Neural cell (in vitro differentiated cells): ENCODE results near the gene YWHAH. TPM values are rescaled to one million over a fixed set of nuclear protein-coding genes. Genes with fewer than 3 reads are reported as not detected.
A peak's percentile ranks its signal among the peaks of the same experiment; 100 is the strongest.

Experiments
- H2AFZ ChIP-seq: fragments of 200-600, 300-800 bp; sonication (generic), shearing (Covaris generic); 2 replicates; pipeline ENCODE4 v1.6.0; 2014; ENCODE audit warnings: low read depth, mild to moderate bottlenecking, antibody characterized with exemption, low read length, moderate library complexity
- H3F3A ChIP-seq: fragments of 200-600 bp; shearing (Covaris generic); 2 replicates; pipeline ENCODE4 v1.6.1; 2016; ENCODE audit warnings: mild to moderate bottlenecking, moderate library complexity, mixed read lengths, antibody characterized with exemption, low read length; ENCODE audit not compliant: insufficient read depth, poor library complexity, severe bottlenecking
- H3K27ac ChIP-seq: fragments of 200-600, 300-800 bp; sonication (generic), shearing (Covaris generic); 2 replicates; pipeline ENCODE4 v1.5.1; 2014; ENCODE audit warnings: mild to moderate bottlenecking, low read length, moderate library complexity
- H3K27me3 ChIP-seq: fragments of 300-800, 200-600 bp; sonication (generic), shearing (Covaris generic); 2 replicates; pipeline ENCODE4 v1.6.0; 2014; ENCODE audit warnings: mild to moderate bottlenecking, low read depth, low read length, moderate library complexity; ENCODE audit not compliant: insufficient read depth
- H3K36me3 ChIP-seq: fragments of 300-800, 200-600 bp; sonication (generic), shearing (Covaris generic); 2 replicates; pipeline ENCODE4 v1.5.1; 2014; ENCODE audit warnings: mild to moderate bottlenecking, antibody characterized with exemption, low read length, moderate library complexity; ENCODE audit not compliant: insufficient read depth
- H3K4me2 ChIP-seq: fragments of 300-800, 200-600 bp; sonication (generic), shearing (Covaris generic); 2 replicates; pipeline ENCODE4 v1.6.0; 2014; ENCODE audit warnings: mild to moderate bottlenecking, low read length
- H3K4me3 ChIP-seq: fragments of 300-800, 200-600 bp; sonication (generic), shearing (Covaris generic); 2 replicates; pipeline ENCODE4 v1.5.1; 2014; ENCODE audit warnings: mild to moderate bottlenecking, low read length, moderate library complexity
- H3K79me2 ChIP-seq: fragments of 200-600 bp; shearing (Covaris generic); replicated peaks from 2 replicates; pipeline ENCODE4 v1.6.0; 2014; ENCODE audit warnings: mild to moderate bottlenecking, low read length, moderate library complexity; ENCODE audit not compliant: insufficient read depth
- H3K9ac ChIP-seq: fragments of 300-800, 200-600 bp; sonication (generic), shearing (Covaris generic); 2 replicates; pipeline ENCODE4 v1.6.1; 2016; ENCODE audit warnings: mild to moderate bottlenecking, low read length, mixed read lengths
- H3K9me2 ChIP-seq: fragments of 200-600 bp; shearing (Covaris generic); 2 replicates; pipeline ENCODE4 v1.6.1; 2016; ENCODE audit warnings: mild to moderate bottlenecking, low read length, mixed read lengths; ENCODE audit not compliant: insufficient read depth
- H3K9me3 ChIP-seq: fragments of 200-600, 300-800 bp; sonication (generic), shearing (Covaris generic); 2 replicates; pipeline ENCODE4 v1.6.1; 2016; ENCODE audit warnings: mild to moderate bottlenecking, mixed run types, low read length, moderate library complexity, mixed read lengths
- H4K20me1 ChIP-seq: fragments of 200-600 bp; shearing (Covaris generic); 2 replicates; pipeline ENCODE4 v1.6.1; 2016; ENCODE audit warnings: mild to moderate bottlenecking, mixed run types; ENCODE audit not compliant: insufficient read depth
- CTCF ChIP-seq: fragments of 450-650 bp; IDR thresholded peaks from 2 replicates; pipeline ENCODE4 v1.5.1; 2014; ENCODE audit warnings: antibody characterized with exemption, mild to moderate bottlenecking, moderate library complexity; ENCODE audit not compliant: poor library complexity, severe bottlenecking
- EP300 ChIP-seq: fragments of 450-650 bp; conservative IDR thresholded peaks from 2 replicates; pipeline ENCODE4 v1.6.1; 2014; ENCODE audit warnings: antibody characterized with exemption, mild to moderate bottlenecking, moderate library complexity; ENCODE audit not compliant: poor library complexity, severe bottlenecking
- EZH2 ChIP-seq: fragments of 200-600, 300-800 bp; shearing (Covaris generic), sonication (generic); IDR thresholded peaks from 2 replicates; pipeline ENCODE4 v1.6.1; 2014; ENCODE audit warnings: antibody characterized with exemption, low read length, borderline replicate concordance, mild to moderate bottlenecking; ENCODE audit not compliant: insufficient read depth, poor library complexity, severe bottlenecking
- MXI1 ChIP-seq: fragments of 450-650 bp; conservative IDR thresholded peaks from 2 replicates; pipeline ENCODE4 v1.6.1; 2014; ENCODE audit warnings: antibody characterized with exemption, mild to moderate bottlenecking; ENCODE audit not compliant: poor library complexity, severe bottlenecking
- POLR2AphosphoS5 ChIP-seq: IDR thresholded peaks from 2 replicates; pipeline ENCODE4 v1.6.1; 2012
- RAD21 ChIP-seq: fragments of 450-650 bp; conservative IDR thresholded peaks from 2 replicates; pipeline ENCODE4 v1.6.1; 2014; ENCODE audit warnings: antibody characterized with exemption, mild to moderate bottlenecking, moderate library complexity
- REST ChIP-seq: IDR thresholded peaks from 2 replicates; pipeline ENCODE4 v1.6.1; 2012; ENCODE audit warnings: borderline replicate concordance
- SMC3 ChIP-seq: fragments of 450-650 bp; conservative IDR thresholded peaks from 2 replicates; pipeline ENCODE4 v1.6.1; 2014; ENCODE audit warnings: antibody characterized with exemption, mild to moderate bottlenecking, moderate library complexity; ENCODE audit not compliant: poor library complexity
- TAF1 ChIP-seq: IDR thresholded peaks from 2 replicates; pipeline ENCODE4 v1.6.1; 2012; ENCODE audit warnings: low read depth
- polyA minus RNA-seq: library from RNA; depleted of rRNA, polyadenylated mRNA; stranded (reverse); fragments of >200 nt; gene quantifications from 2 replicates; pipeline ENCODE4 v1.2.3, GENCODE V29; 2014
- polyA plus RNA-seq: library from polyadenylated mRNA; depleted of rRNA; stranded (reverse); fragments of >200 nt; gene quantifications from 2 replicates; pipeline ENCODE4 v1.2.3, GENCODE V29; 2014

The YWHAH gene
- polyA plus RNA-seq = 298 and 300 TPM in 2 replicates
- 214 and 224 TPM in 2 replicates for polyA minus RNA-seq

GRCh38 chr22:31943978-31944699 lies at the start of gene YWHAH:
Gene YWHAH (plus strand): TSS chr22:31944535. CDS start chr22:31944734, 199 bp downstream.
- H3K4me3 ChIP-seq = peak within 1 kb of the TSS; percentile 77
- no peaks in the 10 kb centered on the region for H3K27me3 ChIP-seq
- H3K27ac ChIP-seq = peak within 1 kb of the TSS; percentile 91
- H2AFZ ChIP-seq = peak within 1 kb of the TSS; percentile 8
- peak within 1 kb of the TSS; percentile 95 for H3K4me2 ChIP-seq
- H3K36me3 ChIP-seq = no peaks in the 10 kb centered on the region
- H3K9me2 ChIP-seq = no peaks in the 10 kb centered on the region
- peaks cover 48% of the 10 kb centered on the region for H3K79me2 ChIP-seq
- TF ChIP-seq EP300 = peak; percentile 66
- peak; percentile 51 for TF ChIP-seq SMC3
- no peak for TF ChIP-seq EZH2
- TF ChIP-seq POLR2AphosphoS5 = peak; percentile 89
- no peak for TF ChIP-seq RAD21
- peak; percentile 53 for TF ChIP-seq MXI1
- TF ChIP-seq REST = peak; percentile 95
- peak; percentile 54 for TF ChIP-seq TAF1
- peak within 1 kb of the TSS; percentile 88 for H3K9ac ChIP-seq
- no peaks in the 10 kb centered on the region for H3K9me3 ChIP-seq
- no peaks in the 10 kb centered on the region for H3F3A ChIP-seq
- peaks cover 13% of the 10 kb centered on the region for H4K20me1 ChIP-seq

GRCh38 chr22:31895411-31896123 lies 48.8 kb upstream of the YWHAH start:
- Histone ChIP-seq H3K36me3 (no peaks in the 10 kb centered on the region), H2AFZ (no peak overlapping the region), H3K4me2 (no peak overlapping the region), H3F3A (peaks cover 4% of the 10 kb centered on the region), H4K20me1 (no peaks in the 10 kb centered on the region), H3K9me3 (no peaks in the 10 kb centered on the region), H3K79me2 (no peaks in the 10 kb centered on the region), H3K4me3 (no peak overlapping the region), H3K9me2 (no peaks in the 10 kb centered on the region), H3K27ac (no peak overlapping the region), H3K9ac (no peak overlapping the region), H3K27me3 (no peaks in the 10 kb centered on the region)
- TF ChIP-seq MXI1 = no peak
- TF ChIP-seq EZH2 = no peak
- TF ChIP-seq RAD21 = no peak
- no peak for TF ChIP-seq TAF1
- no peak for TF ChIP-seq POLR2AphosphoS5
- TF ChIP-seq CTCF = no peak
- TF ChIP-seq SMC3 = no peak
- TF ChIP-seq EP300 = no peak
- TF ChIP-seq REST = no peak
